Measurements from ENCODE around the gene TMEM175. TPM values are rescaled to one million over a fixed set of nuclear protein-coding genes. Genes with fewer than 3 reads are reported as not detected.
A peak's percentile ranks its signal among the peaks of the same experiment; 100 is the strongest.

TMEM175 gene
- total RNA-seq, 1 donor from 2014 or later, result 62.7 TPM

GRCh38 chr4:1003271-1004070 is 71.2 kb downstream of the TMEM175 start:
- H3K4me3 Mint-ChIP-seq (ENCODE audit: unreplicated experiment), result no peak overlapping the region
- peaks cover 11% of the 10 kb centered on the region for H3K9me3 Mint-ChIP-seq (ENCODE audit: unreplicated experiment)
- peaks cover 5% of the 10 kb centered on the region for H3K36me3 Mint-ChIP-seq (ENCODE audit: unreplicated experiment)
- peaks cover 17% of the 10 kb centered on the region for H3K27me3 Mint-ChIP-seq (ENCODE audit: unreplicated experiment)
- no peak for DNase-seq
- TF ChIP-seq CTCF (IDR thresholded peaks at IDR 0.05; ENCODE audit: partially characterized antibody, unreplicated experiment), result no peak
- no peak overlapping the region for H3K27ac Mint-ChIP-seq (ENCODE audit: unreplicated experiment)
- peaks cover 6% of the 10 kb centered on the region for H3K4me1 Mint-ChIP-seq (ENCODE audit: low read depth, unreplicated experiment)

GRCh38 chr4:1004071-1004418 is 71.8 kb downstream of the TMEM175 start:
- Mint-ChIP-seq H3K4me3 (ENCODE audit: unreplicated experiment) (no peak overlapping the region), H3K27me3 (ENCODE audit: unreplicated experiment) (peaks cover 11% of the 10 kb centered on the region)

GRCh38 chr4:1004557-1005485 is 72.6 kb downstream of the TMEM175 start:
- no peak overlapping the region for H3K27ac Mint-ChIP-seq (ENCODE audit: unreplicated experiment)
- peaks cover 3% of the 10 kb centered on the region for H3K4me1 Mint-ChIP-seq (ENCODE audit: low read depth, unreplicated experiment)
- no peak for TF ChIP-seq CTCF (IDR thresholded peaks at IDR 0.05; ENCODE audit: partially characterized antibody, unreplicated experiment)
- H3K27me3 Mint-ChIP-seq (ENCODE audit: unreplicated experiment), result peaks cover 8% of the 10 kb centered on the region
- H3K4me3 Mint-ChIP-seq (ENCODE audit: unreplicated experiment), result no peak overlapping the region
- no peak for DNase-seq
- peaks cover 8% of the 10 kb centered on the region for H3K9me3 Mint-ChIP-seq (ENCODE audit: unreplicated experiment)
- peaks cover 5% of the 10 kb centered on the region for H3K36me3 Mint-ChIP-seq (ENCODE audit: unreplicated experiment)

More at GRCh38 chr4:1004071-1004418, 71.8 kb downstream of the TMEM175 start:
- DNase-seq, result no peak
- Mint-ChIP-seq H3K9me3 (ENCODE audit: unreplicated experiment) (peaks cover 11% of the 10 kb centered on the region), H3K36me3 (ENCODE audit: unreplicated experiment) (peaks cover 5% of the 10 kb centered on the region), H3K4me1 (ENCODE audit: low read depth, unreplicated experiment) (peaks cover 6% of the 10 kb centered on the region), H3K27ac (ENCODE audit: unreplicated experiment) (no peak overlapping the region)
- no peak for TF ChIP-seq CTCF (IDR thresholded peaks at IDR 0.05; ENCODE audit: partially characterized antibody, unreplicated experiment)

GRCh38 chr4:1006856-1007255 is 74.6 kb downstream of the TMEM175 start:
- no peak for TF ChIP-seq CTCF (IDR thresholded peaks at IDR 0.05; ENCODE audit: partially characterized antibody, unreplicated experiment)
- Mint-ChIP-seq H3K9me3 (ENCODE audit: unreplicated experiment) (peaks cover 8% of the 10 kb centered on the region), H3K36me3 (ENCODE audit: unreplicated experiment) (peaks cover 5% of the 10 kb centered on the region), H3K4me3 (ENCODE audit: unreplicated experiment) (no peak overlapping the region), H3K4me1 (ENCODE audit: low read depth, unreplicated experiment) (peaks cover 3% of the 10 kb centered on the region), H3K27ac (ENCODE audit: unreplicated experiment) (peak overlapping the region; percentile 17), H3K27me3 (ENCODE audit: unreplicated experiment) (peaks cover 8% of the 10 kb centered on the region)
- no peak for DNase-seq

Other genes with a start within 250 kb of the TMEM175 start
- gene SLC49A3, start 243.3 kb upstream of the TMEM175 start, total RNA-seq (ENCODE audit: unreplicated experiment), result not detected
- 122 TPM for gene PCGF3, start 226.6 kb upstream of the TMEM175 start, total RNA-seq (ENCODE audit: unreplicated experiment)
- 115 TPM for gene CPLX1, start 106.3 kb upstream of the TMEM175 start, total RNA-seq (ENCODE audit: unreplicated experiment)
- 123 TPM for gene GAK, start 144 bp upstream of the TMEM175 start, total RNA-seq (ENCODE audit: unreplicated experiment)
- 26.2 TPM for gene DGKQ, start 41.1 kb downstream of the TMEM175 start, total RNA-seq (ENCODE audit: unreplicated experiment)
- gene IDUA, start 54.6 kb downstream of the TMEM175 start, total RNA-seq (ENCODE audit: unreplicated experiment), result 20.3 TPM
- gene SLC26A1, start 60.9 kb downstream of the TMEM175 start, total RNA-seq (ENCODE audit: unreplicated experiment), result 0.54 TPM
- gene FGFRL1, start 79.2 kb downstream of the TMEM175 start, total RNA-seq (ENCODE audit: unreplicated experiment), result 20.9 TPM
- 11.1 TPM for gene RNF212, start 181.1 kb downstream of the TMEM175 start, total RNA-seq (ENCODE audit: unreplicated experiment)
- 769 TPM for gene SPON2, start 240.1 kb downstream of the TMEM175 start, total RNA-seq (ENCODE audit: unreplicated experiment)